ENCODE results near the gene CCDC89.

CCDC89 gene

GRCh38 chr11:85651118-85651517, 34.9 kb downstream of the CCDC89 start:
- no peak for DNase-seq

- DNase-seq, result peak; percentile 86
Observed at GRCh38 chr11:85647604-85648299, 38.2 kb downstream of the CCDC89 start, which contains the start of gene TMEM126A. Gene TMEM126A, plus strand, starts transcription at chr11:85647967. Its CDS starts 2,289 bp downstream, at chr11:85650256.

- no peak for DNase-seq
Observed at GRCh38 chr11:85647078-85647477, 38.9 kb downstream of the CCDC89 start.

- no peak for DNase-seq
Observed at GRCh38 chr11:85643191-85643614, 42.8 kb downstream of the CCDC89 start.

DNA sequence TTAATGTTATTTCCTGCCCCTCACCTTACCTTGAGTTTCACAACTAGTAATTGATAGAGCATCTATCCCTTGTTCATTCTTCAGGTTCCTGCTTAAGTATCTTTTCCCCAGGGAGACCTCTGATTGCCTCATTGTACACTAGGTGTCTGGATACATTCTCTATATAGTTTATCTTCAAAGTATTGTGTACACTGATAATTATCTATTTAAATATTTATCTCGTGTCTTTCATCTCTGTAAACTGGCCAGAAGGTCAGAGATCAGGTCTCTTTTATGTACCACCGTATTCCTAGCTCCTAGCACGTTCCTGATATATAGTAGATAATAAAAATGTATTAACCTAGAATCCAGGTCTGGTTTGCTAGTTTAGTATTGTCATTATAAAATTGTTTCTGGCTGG, 51.2 kb downstream of the CCDC89 start:
- no peak for DNase-seq
